Measurements from ENCODE around the gene HS6ST2.
A peak's percentile ranks its signal among the peaks of the same experiment; 100 is the strongest.

The HS6ST2 gene

DNA sequence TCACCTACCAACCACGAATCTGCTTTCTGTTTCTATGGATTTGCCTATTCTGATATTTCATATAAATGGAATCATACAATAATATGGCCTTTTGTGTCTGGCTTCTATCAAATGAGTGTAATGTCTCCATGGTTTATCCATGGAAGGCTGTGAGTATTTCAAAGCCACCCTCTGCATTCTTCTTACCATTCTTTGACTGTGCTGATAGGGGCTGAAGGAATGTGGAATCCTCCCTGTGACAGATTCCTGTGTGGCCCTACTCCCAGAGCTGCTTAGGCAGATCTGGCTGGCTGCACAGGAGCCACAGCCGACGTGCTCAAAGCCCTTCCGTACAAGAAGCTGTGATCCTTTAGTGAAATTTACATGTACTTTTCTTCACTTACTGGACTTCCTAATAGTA lies 163.2 kb downstream of the HS6ST2 start:
- ChIA-PET POLR2A (no interaction called here), CTCF (no interaction called here)
- no peaks in the 10 kb centered on the region for H3K9me3 ChIP-seq (ENCODE audit: control extremely low read depth in 1 of 5, control insufficient read depth in 4 of 5, insufficient read depth in 2 of 5, low read depth in 1 of 5, low read length in 4 of 5)
- H3K27ac ChIP-seq (ENCODE audit: insufficient read depth in 1 of 2, low read depth in 1 of 2, low read length in 2 of 2, poor library complexity in 1 of 2, severe bottlenecking in 2 of 2): no peak overlapping the region
- no peak for DNase-seq
- no peaks in the 10 kb centered on the region for H3K4me1 ChIP-seq (ENCODE audit: control extremely low read depth in 1 of 4, control insufficient read depth in 4 of 4, insufficient read depth in 4 of 4, low read length in 3 of 4)
- no peak overlapping the region for H3K4me3 ChIP-seq (ENCODE audit: control insufficient read depth in 1 of 7, extremely low read depth in 1 of 7, insufficient read depth in 4 of 7, low read depth in 2 of 7, low read length in 6 of 7)
- H3K27me3 ChIP-seq (replicated peaks in 2 of 5; ENCODE audit: control insufficient read depth in 4 of 5, insufficient read depth in 5 of 5, low read length in 4 of 5): peaks cover 0 to 5% (median 0%) of the 10 kb centered on the region in 5 experiments
- whole genome bisulfite sequencing (ENCODE audit: insufficient coverage): no CpG with 5 or more reads among the region's 4 CpGs
- H3K36me3 ChIP-seq (ENCODE audit: control insufficient read depth in 4 of 4, insufficient read depth in 4 of 4, low read length in 3 of 4): no peaks in the 10 kb centered on the region

DNA sequence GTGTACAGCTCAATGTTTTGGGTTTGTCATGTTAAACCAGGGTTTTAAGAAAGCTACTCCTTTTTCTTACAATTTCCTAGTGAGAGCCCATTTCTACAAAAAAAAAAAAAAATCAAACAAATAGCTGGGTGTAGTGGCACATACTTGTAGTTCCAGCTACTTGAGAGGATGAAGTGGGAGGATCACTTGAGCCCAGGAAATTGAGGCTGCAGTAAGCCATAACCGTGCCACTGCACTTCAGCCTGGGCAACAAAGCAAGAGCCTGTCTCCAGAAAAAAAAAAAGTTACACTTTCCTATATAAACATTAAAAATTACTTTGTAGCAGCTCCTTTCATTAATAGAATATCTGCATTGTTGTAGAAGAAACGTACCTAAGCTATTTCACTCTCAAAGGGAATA lies 166.7 kb downstream of the HS6ST2 start:
- H3K36me3 ChIP-seq (ENCODE audit: control insufficient read depth in 4 of 4, insufficient read depth in 4 of 4, low read length in 3 of 4): no peaks in the 10 kb centered on the region
- peaks cover 0 to 5% (median 0%) of the 10 kb centered on the region in 5 experiments for H3K27me3 ChIP-seq (replicated peaks in 2 of 5; ENCODE audit: control insufficient read depth in 4 of 5, insufficient read depth in 5 of 5, low read length in 4 of 5)
- WGBS (ENCODE audit: insufficient coverage): 100% methylated on average over 1 of the region's 2 CpGs
- H3K27ac ChIP-seq (ENCODE audit: insufficient read depth in 1 of 2, low read depth in 1 of 2, low read length in 2 of 2, poor library complexity in 1 of 2, severe bottlenecking in 2 of 2): no peak overlapping the region
- POLR2A ChIA-PET: no interaction called here
- peaks cover 0 to 4% (median 0%) of the 10 kb centered on the region in 5 experiments for H3K9me3 ChIP-seq (ENCODE audit: control extremely low read depth in 1 of 5, control insufficient read depth in 4 of 5, insufficient read depth in 2 of 5, low read depth in 1 of 5, low read length in 4 of 5)
- H3K4me1 ChIP-seq (ENCODE audit: control extremely low read depth in 1 of 4, control insufficient read depth in 4 of 4, insufficient read depth in 4 of 4, low read length in 3 of 4): no peaks in the 10 kb centered on the region
- CTCF ChIA-PET: interaction anchor here (0.6 kb wide), 1 partner anchor 309 kb away, joined by 6 read pairs; no protein-coding TSS in a partner anchor
- H3K4me3 ChIP-seq (ENCODE audit: control insufficient read depth in 1 of 7, extremely low read depth in 1 of 7, insufficient read depth in 4 of 7, low read depth in 2 of 7, low read length in 6 of 7): no peak overlapping the region
- no peak for DNase-seq

- no peak for DNase-seq
- POLR2A ChIA-PET: no interaction called here
- H3K27me3 ChIP-seq (replicated peaks in 2 of 5; ENCODE audit: control insufficient read depth in 4 of 5, insufficient read depth in 5 of 5, low read length in 4 of 5): peaks cover 0 to 5% (median 0%) of the 10 kb centered on the region in 5 experiments
- H3K4me1 ChIP-seq (ENCODE audit: control extremely low read depth in 1 of 4, control insufficient read depth in 4 of 4, insufficient read depth in 4 of 4, low read length in 3 of 4): no peaks in the 10 kb centered on the region
- no peak overlapping the region for H3K4me3 ChIP-seq (ENCODE audit: control insufficient read depth in 1 of 7, extremely low read depth in 1 of 7, insufficient read depth in 4 of 7, low read depth in 2 of 7, low read length in 6 of 7)
- no peaks in the 10 kb centered on the region for H3K36me3 ChIP-seq (ENCODE audit: control insufficient read depth in 4 of 4, insufficient read depth in 4 of 4, low read length in 3 of 4)
- CTCF ChIA-PET: no interaction called here
- WGBS (ENCODE audit: insufficient coverage): no CpG with 5 or more reads among the region's 2 CpGs
- peaks cover 0 to 4% (median 0%) of the 10 kb centered on the region in 5 experiments for H3K9me3 ChIP-seq (ENCODE audit: control extremely low read depth in 1 of 5, control insufficient read depth in 4 of 5, insufficient read depth in 2 of 5, low read depth in 1 of 5, low read length in 4 of 5)
- H3K27ac ChIP-seq (ENCODE audit: insufficient read depth in 1 of 2, low read depth in 1 of 2, low read length in 2 of 2, poor library complexity in 1 of 2, severe bottlenecking in 2 of 2): no peak overlapping the region
Measured at GRCh38 chrX:132790329-132790728, 168.1 kb downstream of the HS6ST2 start.

- H3K36me3 ChIP-seq (ENCODE audit: control insufficient read depth in 4 of 4, insufficient read depth in 4 of 4, low read length in 3 of 4): no peaks in the 10 kb centered on the region
- ChIA-PET POLR2A (no interaction called here), CTCF (no interaction called here)
- H3K27me3 ChIP-seq (replicated peaks in 2 of 5; ENCODE audit: control insufficient read depth in 4 of 5, insufficient read depth in 5 of 5, low read length in 4 of 5): no peaks in the 10 kb centered on the region
- peaks cover 0 to 4% (median 0%) of the 10 kb centered on the region in 5 experiments for H3K9me3 ChIP-seq (ENCODE audit: control extremely low read depth in 1 of 5, control insufficient read depth in 4 of 5, insufficient read depth in 2 of 5, low read depth in 1 of 5, low read length in 4 of 5)
- no peaks in the 10 kb centered on the region for H3K4me1 ChIP-seq (ENCODE audit: control extremely low read depth in 1 of 4, control insufficient read depth in 4 of 4, insufficient read depth in 4 of 4, low read length in 3 of 4)
- no peak overlapping the region for H3K4me3 ChIP-seq (ENCODE audit: control insufficient read depth in 1 of 7, extremely low read depth in 1 of 7, insufficient read depth in 4 of 7, low read depth in 2 of 7, low read length in 6 of 7)
- no CpG with 5 or more reads among the region's 1 CpG for WGBS (ENCODE audit: insufficient coverage)
- no peak overlapping the region for H3K27ac ChIP-seq (ENCODE audit: insufficient read depth in 1 of 2, low read depth in 1 of 2, low read length in 2 of 2, poor library complexity in 1 of 2, severe bottlenecking in 2 of 2)
- no peak for DNase-seq
Measured at GRCh38 chrX:132786217-132786616, 172.2 kb downstream of the HS6ST2 start.

- Histone ChIP-seq H3K9me3 (ENCODE audit: control extremely low read depth in 1 of 5, control insufficient read depth in 4 of 5, insufficient read depth in 2 of 5, low read depth in 1 of 5, low read length in 4 of 5) (no peaks in the 10 kb centered on the region), H3K4me1 (ENCODE audit: control extremely low read depth in 1 of 4, control insufficient read depth in 4 of 4, insufficient read depth in 4 of 4, low read length in 3 of 4) (no peaks in the 10 kb centered on the region), H3K27me3 (replicated peaks in 2 of 5; ENCODE audit: control insufficient read depth in 4 of 5, insufficient read depth in 5 of 5, low read length in 4 of 5) (peaks cover 0 to 5% (median 0%) of the 10 kb centered on the region in 5 experiments), H3K4me3 (ENCODE audit: control insufficient read depth in 1 of 7, extremely low read depth in 1 of 7, insufficient read depth in 4 of 7, low read depth in 2 of 7, low read length in 6 of 7) (no peak overlapping the region), H3K36me3 (ENCODE audit: control insufficient read depth in 4 of 4, insufficient read depth in 4 of 4, low read length in 3 of 4) (no peaks in the 10 kb centered on the region), H3K27ac (ENCODE audit: insufficient read depth in 1 of 2, low read depth in 1 of 2, low read length in 2 of 2, poor library complexity in 1 of 2, severe bottlenecking in 2 of 2) (no peak overlapping the region)
- POLR2A ChIA-PET: no interaction called here
- CTCF ChIA-PET: no interaction called here
- DNase-seq: no peak
Measured at GRCh38 chrX:132778917-132779316, 179.5 kb downstream of the HS6ST2 start.

GRCh38 chrX:132776486-132777210 lies 181.8 kb downstream of the HS6ST2 start:
- 54% methylated on average over 4 of the region's 6 CpGs for WGBS (ENCODE audit: insufficient coverage)
- H3K9me3 ChIP-seq (ENCODE audit: control extremely low read depth in 1 of 5, control insufficient read depth in 4 of 5, insufficient read depth in 2 of 5, low read depth in 1 of 5, low read length in 4 of 5): peaks cover 0 to 1% (median 0%) of the 10 kb centered on the region in 5 experiments
- peaks cover 0 to 6% (median 0%) of the 10 kb centered on the region in 5 experiments for H3K27me3 ChIP-seq (replicated peaks in 2 of 5; ENCODE audit: control insufficient read depth in 4 of 5, insufficient read depth in 5 of 5, low read length in 4 of 5)
- POLR2A ChIA-PET: no interaction called here
- CTCF ChIA-PET: no interaction called here
- H3K4me1 ChIP-seq (ENCODE audit: control extremely low read depth in 1 of 4, control insufficient read depth in 4 of 4, insufficient read depth in 4 of 4, low read length in 3 of 4): no peaks in the 10 kb centered on the region
- H3K4me3 ChIP-seq (ENCODE audit: control insufficient read depth in 1 of 7, extremely low read depth in 1 of 7, insufficient read depth in 4 of 7, low read depth in 2 of 7, low read length in 6 of 7): no peak overlapping the region
- no peak overlapping the region for H3K27ac ChIP-seq (ENCODE audit: insufficient read depth in 1 of 2, low read depth in 1 of 2, low read length in 2 of 2, poor library complexity in 1 of 2, severe bottlenecking in 2 of 2)
- H3K36me3 ChIP-seq (ENCODE audit: control insufficient read depth in 4 of 4, insufficient read depth in 4 of 4, low read length in 3 of 4): no peaks in the 10 kb centered on the region
- peak; percentile 3 to 57 (median 41) for DNase-seq

GRCh38 chrX:132775263-132775823 lies 183.1 kb downstream of the HS6ST2 start:
- POLR2A ChIA-PET: no interaction called here
- Histone ChIP-seq H3K27me3 (replicated peaks in 2 of 5; ENCODE audit: control insufficient read depth in 4 of 5, insufficient read depth in 5 of 5, low read length in 4 of 5) (peaks cover 0 to 6% (median 0%) of the 10 kb centered on the region in 5 experiments), H3K9me3 (ENCODE audit: control extremely low read depth in 1 of 5, control insufficient read depth in 4 of 5, insufficient read depth in 2 of 5, low read depth in 1 of 5, low read length in 4 of 5) (peaks cover 0 to 1% (median 0%) of the 10 kb centered on the region in 5 experiments), H3K4me3 (ENCODE audit: control insufficient read depth in 1 of 7, extremely low read depth in 1 of 7, insufficient read depth in 4 of 7, low read depth in 2 of 7, low read length in 6 of 7) (no peak overlapping the region), H3K4me1 (ENCODE audit: control extremely low read depth in 1 of 4, control insufficient read depth in 4 of 4, insufficient read depth in 4 of 4, low read length in 3 of 4) (no peaks in the 10 kb centered on the region), H3K27ac (ENCODE audit: insufficient read depth in 1 of 2, low read depth in 1 of 2, low read length in 2 of 2, poor library complexity in 1 of 2, severe bottlenecking in 2 of 2) (no peak overlapping the region), H3K36me3 (ENCODE audit: control insufficient read depth in 4 of 4, insufficient read depth in 4 of 4, low read length in 3 of 4) (no peaks in the 10 kb centered on the region)
- CTCF ChIA-PET: interaction anchor here (0.6 to 1.0 kb wide), 2 partner anchors 12 to 28 kb away, joined by 3 read pairs; no protein-coding TSS in a partner anchor
- no peak for DNase-seq
- 66% methylated on average over 2 of the region's 7 CpGs for WGBS (ENCODE audit: insufficient coverage)
